SH-SY5Y (cell line): ENCODE results near the gene RRBP1.

ENCODE experiments used
- GATA2 ChIP-seq: IDR thresholded peaks from 2 replicates; pipeline ENCODE4 v1.6.1; 2011; ENCODE audit warnings: mild to moderate bottlenecking, low read depth, low read length
- GATA3 ChIP-seq: IDR thresholded peaks from 2 replicates; pipeline ENCODE4 v1.6.1; 2011; ENCODE audit warnings: low read depth, mild to moderate bottlenecking, low read length, moderate library complexity

DNA sequence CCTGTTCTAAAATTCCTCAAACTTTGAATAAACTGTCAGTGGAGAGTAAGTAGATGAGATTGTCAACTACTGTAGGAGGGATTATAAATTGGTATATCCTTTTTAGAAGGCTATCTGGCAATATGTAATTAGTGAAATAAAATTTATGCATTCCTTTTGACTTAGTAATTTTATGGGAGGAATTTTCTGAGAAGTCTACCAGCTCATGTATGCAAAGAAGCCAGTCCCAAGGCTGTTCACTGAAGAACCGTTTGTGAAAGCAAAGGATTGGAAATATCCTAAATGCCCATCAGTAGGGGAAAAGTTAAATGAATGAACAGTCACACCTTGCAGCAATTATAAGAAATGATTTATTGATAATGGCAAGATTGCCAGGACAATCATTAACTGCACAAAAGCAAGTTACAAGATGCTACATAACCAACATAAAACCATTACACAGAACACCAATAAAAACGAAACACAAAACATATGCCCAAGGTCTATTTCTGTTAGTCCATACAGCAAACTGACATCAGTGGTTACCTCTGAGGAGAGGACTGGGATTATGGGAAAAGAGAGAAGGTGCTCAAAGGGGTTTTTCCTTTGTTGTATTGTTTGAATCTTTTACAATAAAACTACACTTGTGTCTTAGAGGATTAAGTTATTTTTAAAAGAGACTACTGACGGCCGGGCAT, 116.7 kb downstream of the RRBP1 start:
- no peak for TF ChIP-seq GATA2
- no peak for TF ChIP-seq GATA3
